ENCODE results near the gene DIRAS1.
A peak's percentile ranks its signal among the peaks of the same experiment; 100 is the strongest.

DIRAS1 gene, protein sequence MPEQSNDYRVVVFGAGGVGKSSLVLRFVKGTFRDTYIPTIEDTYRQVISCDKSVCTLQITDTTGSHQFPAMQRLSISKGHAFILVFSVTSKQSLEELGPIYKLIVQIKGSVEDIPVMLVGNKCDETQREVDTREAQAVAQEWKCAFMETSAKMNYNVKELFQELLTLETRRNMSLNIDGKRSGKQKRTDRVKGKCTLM

DNA sequence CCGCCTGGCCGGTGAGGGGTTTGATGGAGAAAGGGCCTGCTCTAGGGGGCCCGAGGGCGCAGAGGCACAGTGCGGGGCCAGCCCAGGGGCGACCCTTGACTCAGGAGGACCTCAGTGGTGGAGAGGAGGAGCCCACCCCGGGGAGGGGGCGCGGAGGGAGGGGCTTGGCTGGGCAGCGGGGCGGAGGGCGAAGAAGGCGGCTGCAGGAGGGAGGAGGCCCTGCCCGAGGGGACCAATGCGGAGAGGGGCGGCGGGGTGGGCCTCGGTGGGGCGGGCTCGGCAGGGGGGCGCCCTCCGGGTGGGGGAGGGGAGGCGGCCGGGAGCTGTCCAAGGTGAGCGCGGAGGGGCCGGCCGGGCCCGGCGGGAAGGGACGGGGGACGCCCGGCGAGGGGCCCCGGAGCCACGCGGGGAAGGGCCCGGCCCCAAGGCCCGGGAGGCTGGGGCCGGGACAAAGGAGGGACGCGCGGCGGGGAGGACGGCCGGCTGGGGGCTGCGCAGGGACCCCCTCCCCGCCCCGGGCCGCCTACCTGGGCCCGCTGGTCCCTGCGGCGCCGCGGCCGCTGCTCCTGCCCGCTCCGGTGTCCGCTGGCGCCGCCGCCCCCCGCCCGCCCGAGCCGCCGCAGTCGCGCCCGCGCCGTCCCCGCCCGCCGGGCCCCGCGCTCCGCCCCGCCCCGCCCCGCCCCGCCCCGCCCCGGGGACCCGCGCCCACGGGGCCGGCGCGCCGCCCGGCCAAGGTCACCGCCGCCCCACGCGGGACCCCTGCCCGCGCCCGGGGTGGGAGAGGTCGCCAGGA lies at the start of gene DIRAS1:
DIRAS1 (minus strand) TSS at position 596 of the 793 bp plus-strand sequence. CDS start 3,566 bp downstream, outside the sequence.
- no peak for DNase-seq (ENCODE audit: low spot score)

DNA sequence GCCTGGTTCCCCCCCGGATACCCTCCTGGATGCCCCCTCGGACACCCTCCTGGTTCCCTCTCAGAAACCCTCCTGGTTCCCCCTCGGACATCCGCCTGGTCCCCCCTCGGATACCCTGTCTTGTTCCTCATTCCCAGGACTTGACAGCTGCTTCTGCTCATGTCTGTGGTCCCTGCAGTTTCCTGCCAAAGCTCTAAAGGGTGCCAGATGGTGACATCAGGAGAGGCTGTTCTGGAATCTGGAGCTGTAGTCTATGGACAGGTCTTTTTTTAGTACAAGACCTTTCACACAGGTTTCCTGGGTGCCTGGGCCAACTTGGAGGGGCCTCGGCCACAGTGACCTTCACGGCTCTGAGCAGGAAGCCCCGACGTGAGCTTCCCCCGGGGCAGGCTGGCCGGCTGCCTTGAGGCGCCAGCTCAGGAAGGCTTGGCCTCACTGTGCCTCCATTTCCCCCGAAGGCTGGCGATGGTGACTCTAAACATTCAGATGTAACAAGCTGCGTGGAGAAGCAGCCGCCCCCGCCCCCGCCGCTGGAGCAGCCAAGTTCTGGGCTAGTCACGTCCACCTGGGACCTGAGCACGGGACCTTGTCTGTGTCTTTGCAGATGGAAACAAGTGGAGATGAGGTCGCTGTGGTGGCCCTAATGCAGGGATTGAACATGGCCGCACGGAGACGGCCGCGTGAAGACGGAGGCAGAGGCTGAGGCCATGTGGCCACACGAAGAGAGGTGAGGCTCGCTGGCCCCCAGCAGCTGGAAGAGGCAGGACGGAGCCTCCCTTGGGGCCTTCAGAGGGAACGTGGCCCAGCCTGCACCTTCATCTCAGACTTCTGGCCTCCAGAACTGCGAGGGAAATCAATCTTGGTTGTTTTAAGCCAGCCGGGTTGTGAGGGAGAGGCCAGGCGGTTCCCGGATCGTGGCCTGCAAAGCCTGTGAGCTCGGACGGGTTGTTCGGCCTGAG lies 49.2 kb upstream of the DIRAS1 start:
- DNase-seq (ENCODE audit: low spot score) = no peak

- no peak for DNase-seq (ENCODE audit: low spot score)
These were observed 48.0 kb upstream of the DIRAS1 start for GRCh38 chr19:2769218-2769617.

DNA sequence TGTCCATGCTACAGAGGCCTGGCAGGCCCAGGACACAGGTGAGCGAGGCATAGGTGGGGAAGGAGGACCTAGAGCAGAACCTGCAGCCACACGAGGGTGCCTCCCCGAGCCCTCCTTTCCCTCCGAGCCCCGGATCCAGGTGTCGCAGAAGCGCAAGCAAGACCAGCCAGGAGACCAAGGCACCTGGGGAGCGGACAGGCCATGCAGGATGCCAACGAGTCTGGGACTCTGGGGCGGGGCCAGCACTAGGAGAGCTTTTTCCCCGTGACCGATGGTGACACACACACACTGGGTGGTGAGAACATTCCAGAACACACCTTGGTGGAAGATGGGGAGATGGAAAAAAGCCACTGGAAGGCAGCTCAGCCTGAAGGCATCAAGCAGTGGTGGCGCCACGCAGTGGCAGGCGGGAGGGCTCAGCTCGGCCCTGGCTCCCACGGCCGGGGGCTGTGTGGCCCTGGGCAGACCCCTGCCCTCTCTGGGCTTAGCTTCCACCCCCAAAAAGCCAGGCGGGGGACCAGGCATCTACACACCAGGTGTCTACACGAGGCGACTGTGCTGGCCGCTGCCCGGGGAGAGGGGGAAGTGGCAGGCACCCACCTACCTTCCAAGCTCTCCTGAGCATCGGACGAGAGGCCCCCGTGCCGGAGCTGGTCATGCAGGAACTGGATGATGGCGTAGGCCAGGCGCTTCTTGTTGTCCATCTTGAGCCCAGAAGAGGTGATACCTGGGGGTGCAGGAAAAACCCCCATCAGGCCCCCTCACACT lies 47.4 kb upstream of the DIRAS1 start:
- peak; percentile 10 for DNase-seq (ENCODE audit: low spot score)

DNA sequence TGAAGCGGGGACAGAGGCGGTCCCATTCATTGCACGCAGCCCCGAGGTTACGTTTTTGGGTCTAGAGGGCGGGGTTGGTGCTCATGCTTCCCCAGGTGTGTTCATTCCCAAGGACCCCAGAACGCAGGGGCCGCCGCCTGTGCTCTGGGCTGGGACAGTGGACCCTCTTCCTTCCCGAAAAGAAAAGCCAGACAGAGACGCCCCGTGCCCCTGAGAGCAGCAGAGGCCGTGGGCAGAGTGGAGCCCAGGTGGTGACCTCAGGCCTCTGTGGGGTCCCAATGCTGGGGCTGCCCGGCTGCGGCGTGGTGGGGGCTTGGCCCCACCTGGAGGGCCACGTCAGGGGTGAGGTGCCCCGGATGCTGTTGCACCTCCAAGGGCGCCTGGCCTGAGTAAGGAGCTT lies 46.5 kb upstream of the DIRAS1 start:
- DNase-seq (ENCODE audit: low spot score) = no peak

GRCh38 chr19:2766594-2767372 lies 45.6 kb upstream of the DIRAS1 start:
- DNase-seq (ENCODE audit: low spot score) = no peak

GRCh38 chr19:2765376-2765775 lies 44.2 kb upstream of the DIRAS1 start:
- DNase-seq (ENCODE audit: low spot score) = no peak

- DNase-seq (ENCODE audit: low spot score) = no peak
These were observed 43.8 kb upstream of the DIRAS1 start for GRCh38 chr19:2764945-2765344.

- DNase-seq (ENCODE audit: low spot score) = no peak
These were observed 42.5 kb upstream of the DIRAS1 start for GRCh38 chr19:2763687-2764086.

DNA sequence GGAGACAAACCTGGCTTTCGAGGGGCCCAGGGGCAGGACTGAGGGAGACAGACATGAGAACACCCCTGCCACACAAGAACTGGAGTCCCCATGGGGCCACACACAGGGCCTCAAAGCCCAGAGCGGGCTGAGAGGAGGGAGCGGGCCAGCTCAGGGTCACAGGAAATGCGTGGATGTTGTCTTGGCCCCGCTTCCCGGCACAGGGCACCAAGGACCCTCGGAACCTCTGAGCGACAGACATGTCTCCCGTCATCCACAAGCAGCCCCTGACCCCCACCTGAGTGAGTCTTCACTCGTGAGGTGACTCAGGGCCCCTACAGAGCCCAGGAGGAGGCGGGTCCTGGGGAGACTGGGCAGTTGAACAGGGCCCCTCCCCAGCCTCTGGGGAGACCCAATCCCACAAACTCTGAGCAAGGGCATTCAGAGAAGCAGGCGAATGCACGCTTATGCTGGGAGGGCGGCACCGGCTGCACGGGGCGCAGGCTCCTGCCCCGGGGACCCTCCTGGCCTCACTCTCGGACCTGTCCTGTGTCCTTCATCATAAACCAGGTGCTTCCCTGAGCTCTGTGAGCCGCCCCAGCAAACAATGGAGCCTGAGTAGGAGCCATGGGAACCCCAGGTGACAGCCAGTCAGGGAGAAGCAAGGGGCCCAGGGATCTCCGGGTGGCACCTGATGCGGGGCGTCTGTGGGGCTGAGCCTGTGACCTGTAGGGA lies 41.8 kb upstream of the DIRAS1 start:
- no peak for DNase-seq (ENCODE audit: low spot score)

GRCh38 chr19:2761876-2762782 lies 41.0 kb upstream of the DIRAS1 start:
- no peak for DNase-seq (ENCODE audit: low spot score)

DNA sequence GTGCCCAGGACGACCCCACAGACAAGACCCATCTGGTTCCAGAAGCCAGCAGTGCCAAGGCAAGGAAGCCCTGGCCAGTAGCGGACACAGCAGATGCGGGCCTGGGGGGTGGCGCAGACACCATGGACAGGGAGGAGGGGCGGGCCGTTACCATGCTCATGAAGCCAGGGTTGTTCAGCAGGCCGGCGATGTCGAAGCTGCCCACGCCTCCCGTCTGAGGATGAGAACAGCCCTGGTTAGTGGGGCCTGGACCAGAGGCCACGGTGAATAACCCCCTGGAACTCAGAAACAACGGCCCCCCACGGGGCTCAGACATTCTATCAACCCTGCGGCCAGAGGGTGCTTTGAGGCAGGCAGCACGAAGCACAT lies 40.1 kb upstream of the DIRAS1 start:
- no peak for DNase-seq (ENCODE audit: low spot score)

DNA sequence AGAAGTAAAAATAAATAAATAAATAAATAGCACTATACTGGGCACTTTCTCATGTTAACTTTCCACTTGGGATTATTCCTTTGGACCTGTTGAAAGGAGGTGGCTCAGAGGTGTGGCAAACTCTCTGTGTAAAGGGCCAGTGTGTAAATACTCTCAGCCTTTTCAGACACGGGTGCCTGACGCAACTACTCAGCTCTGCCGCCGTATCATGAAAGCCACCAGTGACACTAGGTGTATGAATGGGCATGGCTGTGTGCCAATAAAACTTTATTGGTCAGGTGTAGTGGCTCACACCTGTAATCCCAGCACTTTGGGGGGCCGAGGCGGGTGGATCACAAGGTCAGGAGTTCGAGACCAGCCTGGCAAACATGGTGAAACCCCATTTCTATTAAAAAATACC lies 38.8 kb upstream of the DIRAS1 start:
- no peak for DNase-seq (ENCODE audit: low spot score)

- no peak for DNase-seq (ENCODE audit: low spot score)
These were observed 38.2 kb upstream of the DIRAS1 start for GRCh38 chr19:2759362-2759761.

DNA sequence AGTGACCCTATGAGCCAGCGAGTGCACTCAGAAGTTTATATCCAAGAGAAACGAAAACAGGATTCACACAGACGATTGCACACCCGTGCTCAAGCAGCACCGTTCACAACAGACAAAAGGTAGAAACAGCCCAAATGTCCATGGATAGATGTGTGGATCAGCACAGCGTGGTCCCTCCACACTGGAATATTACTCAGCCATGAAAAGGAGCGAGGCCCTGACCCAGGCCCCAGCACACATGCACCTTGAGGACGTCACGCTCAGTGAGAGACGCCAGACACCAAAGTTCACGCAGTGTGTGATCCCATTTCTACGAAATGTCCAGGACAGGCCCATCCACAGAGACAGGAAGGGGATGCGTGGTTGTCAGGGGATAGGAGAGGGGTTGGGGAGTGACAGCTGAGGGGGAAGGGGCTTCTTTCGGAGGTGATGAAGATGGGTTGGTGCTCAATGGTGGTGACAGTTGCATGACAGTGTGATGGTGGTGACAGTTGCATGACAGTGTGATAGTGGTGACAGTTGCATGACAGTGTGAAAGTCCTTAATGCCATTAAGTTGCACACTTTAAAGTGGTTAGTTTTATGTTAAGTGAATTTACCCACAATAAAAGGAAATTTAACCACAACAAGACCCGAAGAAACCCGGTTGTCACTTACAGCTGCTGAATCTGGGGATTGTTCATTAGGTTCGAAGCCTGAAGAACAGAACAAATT lies 37.6 kb upstream of the DIRAS1 start:
- no peak for DNase-seq (ENCODE audit: low spot score)

DNA sequence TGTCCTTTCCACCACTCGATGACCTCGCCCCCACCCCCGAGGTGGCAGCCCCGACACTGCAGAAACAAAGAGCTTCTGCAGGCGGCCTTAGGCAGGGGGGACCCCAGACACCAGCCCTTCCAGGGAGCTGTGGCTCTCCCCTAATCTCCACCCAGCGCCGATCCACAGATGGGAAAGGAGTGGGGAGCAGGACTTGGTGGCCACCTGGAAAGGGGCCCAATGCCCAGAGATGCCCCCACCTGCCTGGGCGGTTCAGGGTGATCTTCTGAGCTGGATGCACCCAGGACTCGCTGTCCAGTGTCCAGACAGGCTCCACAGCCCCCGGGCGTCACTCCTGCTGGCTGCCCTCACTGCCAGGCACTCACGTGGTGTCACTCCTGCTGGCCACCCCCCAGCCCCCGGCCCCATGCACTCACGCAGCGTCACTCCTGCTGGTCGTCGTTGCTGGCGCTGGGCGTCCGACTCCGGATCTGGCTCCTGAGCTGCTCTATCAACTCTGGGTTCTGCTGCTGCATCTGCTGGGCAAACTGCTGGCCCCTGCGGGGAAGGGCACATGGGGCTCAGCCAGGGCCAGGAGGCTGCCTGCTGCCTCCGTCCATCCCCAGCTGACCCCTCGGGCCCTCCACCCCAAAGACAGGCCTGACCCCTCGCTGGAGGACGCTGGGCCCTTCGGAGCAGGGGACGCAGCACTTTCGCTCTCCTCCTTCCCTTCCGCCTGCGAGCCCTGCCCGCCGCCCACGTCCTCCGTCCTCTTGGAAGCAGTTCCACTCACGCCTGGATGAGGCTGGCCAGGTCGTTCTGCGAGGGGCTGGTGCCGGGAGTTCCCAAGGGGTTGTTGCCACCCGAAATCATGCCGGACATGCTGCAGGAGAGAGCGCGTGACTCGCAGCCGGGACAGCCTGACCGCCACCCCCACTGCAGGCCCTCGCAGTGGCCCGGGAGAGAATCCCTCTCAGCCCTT lies 36.0 kb upstream of the DIRAS1 start:
- DNase-seq (ENCODE audit: low spot score) = no peak

DNA sequence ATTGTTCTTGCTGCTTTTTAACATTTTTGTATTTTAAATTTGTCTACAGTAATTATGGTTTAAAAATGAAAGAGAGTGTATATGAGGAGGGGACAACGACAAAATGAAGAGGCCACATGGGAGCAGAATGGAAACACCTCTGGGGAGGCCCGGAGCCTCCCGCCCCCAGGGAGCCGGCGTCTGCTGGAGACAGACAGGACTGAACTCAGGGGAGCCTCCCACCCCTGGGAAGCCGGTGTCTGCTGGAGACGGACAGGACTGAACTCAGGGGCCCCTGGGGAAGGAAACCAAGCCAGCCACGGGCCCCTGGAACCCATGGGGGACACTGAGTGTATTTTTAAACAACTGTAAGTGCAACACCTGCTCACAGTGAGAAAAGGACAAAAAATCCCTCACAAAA lies 35.3 kb upstream of the DIRAS1 start:
- DNase-seq (ENCODE audit: low spot score) = no peak

GRCh38 chr19:2755811-2756210 lies 34.6 kb upstream of the DIRAS1 start:
- DNase-seq (ENCODE audit: low spot score) = no peak
